ENCODE measurements around the gene SLC16A4. TPM values are rescaled to one million over a fixed set of nuclear protein-coding genes. Genes with fewer than 3 reads are reported as not detected.
A peak's percentile ranks its signal among the peaks of the same experiment; 100 is the strongest.
"Not testable (repeated sequence)": the region's sequence is repeated elsewhere in the genome, so short reads cannot be mapped to it uniquely, and the experiment has no call there.

SLC16A4 gene
- 7.2 TPM for total RNA-seq (ENCODE audit: unreplicated experiment)
- long read RNA-seq, partial matches to known transcripts, result 1 of 3 reads
- long read RNA-seq, other reads (novel, unspliced or antisense), result 0 of 3 reads

- Mint-ChIP-seq H3K27ac (ENCODE audit: unreplicated experiment) (peak within 1 kb of the TSS; percentile 70), H3K4me1 (ENCODE audit: unreplicated experiment) (peaks cover 11% of the 10 kb centered on the region), H3K27me3 (ENCODE audit: unreplicated experiment) (no peaks in the 10 kb centered on the region), H3K36me3 (ENCODE audit: low read depth, unreplicated experiment) (peaks cover 5% of the 10 kb centered on the region), H3K4me3 (ENCODE audit: unreplicated experiment) (peak within 1 kb of the TSS; percentile 7), H3K9me3 (ENCODE audit: unreplicated experiment) (no peaks in the 10 kb centered on the region)
- no peak for TF ChIP-seq CTCF (IDR thresholded peaks at IDR 0.05; ENCODE audit: unreplicated experiment)
- DNase-seq (ENCODE audit: low spot score), result peak; percentile 7
Measured at GRCh38 chr1:110390692-110391245, at the start of gene SLC16A4. Gene SLC16A4, minus strand, starts transcription at chr1:110391026. Its CDS starts 1,703 bp downstream, at chr1:110389323.

- not testable (repeated sequence) for H3K27me3 Mint-ChIP-seq (ENCODE audit: unreplicated experiment); H3K27ac Mint-ChIP-seq (ENCODE audit: unreplicated experiment); DNase-seq (ENCODE audit: low spot score); H3K9me3 Mint-ChIP-seq (ENCODE audit: unreplicated experiment); H3K4me3 Mint-ChIP-seq (ENCODE audit: unreplicated experiment); H3K36me3 Mint-ChIP-seq (ENCODE audit: low read depth, unreplicated experiment)
- peaks cover 15% of the 10 kb centered on the region for H3K4me1 Mint-ChIP-seq (ENCODE audit: unreplicated experiment)
Measured at GRCh38 chr1:110439873-110440272, 49.0 kb upstream of the SLC16A4 start.

GRCh38 chr1:110438893-110439292 is 48.1 kb upstream of the SLC16A4 start:
- Mint-ChIP-seq H3K36me3 (ENCODE audit: low read depth, unreplicated experiment) (peaks cover 8% of the 10 kb centered on the region), H3K9me3 (ENCODE audit: unreplicated experiment) (no peaks in the 10 kb centered on the region), H3K27ac (ENCODE audit: unreplicated experiment) (no peak overlapping the region), H3K27me3 (ENCODE audit: unreplicated experiment) (peaks cover 4% of the 10 kb centered on the region), H3K4me1 (ENCODE audit: unreplicated experiment) (peaks cover 11% of the 10 kb centered on the region), H3K4me3 (ENCODE audit: unreplicated experiment) (no peak overlapping the region)
- DNase-seq (ENCODE audit: low spot score), result no peak
- TF ChIP-seq CTCF (IDR thresholded peaks at IDR 0.05; ENCODE audit: unreplicated experiment), result no peak

GRCh38 chr1:110437645-110438299 is 46.9 kb upstream of the SLC16A4 start:
- not testable (repeated sequence) for H3K9me3 Mint-ChIP-seq (ENCODE audit: unreplicated experiment); H3K27me3 Mint-ChIP-seq (ENCODE audit: unreplicated experiment); DNase-seq (ENCODE audit: low spot score)

GRCh38 chr1:110436635-110437034 is 45.8 kb upstream of the SLC16A4 start:
- DNase-seq (ENCODE audit: low spot score), result no peak
- peaks cover 8% of the 10 kb centered on the region for H3K36me3 Mint-ChIP-seq (ENCODE audit: low read depth, unreplicated experiment)
- TF ChIP-seq CTCF (IDR thresholded peaks at IDR 0.05; ENCODE audit: unreplicated experiment), result no peak
- H3K27ac Mint-ChIP-seq (ENCODE audit: unreplicated experiment), result no peak overlapping the region
- no peak overlapping the region for H3K4me3 Mint-ChIP-seq (ENCODE audit: unreplicated experiment)
- H3K27me3 Mint-ChIP-seq (ENCODE audit: unreplicated experiment), result peaks cover 5% of the 10 kb centered on the region
- no peaks in the 10 kb centered on the region for H3K9me3 Mint-ChIP-seq (ENCODE audit: unreplicated experiment)
- H3K4me1 Mint-ChIP-seq (ENCODE audit: unreplicated experiment), result peaks cover 12% of the 10 kb centered on the region

More at GRCh38 chr1:110437645-110438299, 46.9 kb upstream of the SLC16A4 start:
- not testable (repeated sequence) for H3K27ac Mint-ChIP-seq (ENCODE audit: unreplicated experiment); H3K4me3 Mint-ChIP-seq (ENCODE audit: unreplicated experiment); H3K36me3 Mint-ChIP-seq (ENCODE audit: low read depth, unreplicated experiment)
- peaks cover 12% of the 10 kb centered on the region for H3K4me1 Mint-ChIP-seq (ENCODE audit: unreplicated experiment)

- peaks cover 8% of the 10 kb centered on the region for H3K36me3 Mint-ChIP-seq (ENCODE audit: low read depth, unreplicated experiment)
Measured at GRCh38 chr1:110434946-110435345, 44.1 kb upstream of the SLC16A4 start.

More at GRCh38 chr1:110434946-110435345, 44.1 kb upstream of the SLC16A4 start:
- peaks cover 14% of the 10 kb centered on the region for H3K4me1 Mint-ChIP-seq (ENCODE audit: unreplicated experiment)
- peaks cover 5% of the 10 kb centered on the region for H3K27me3 Mint-ChIP-seq (ENCODE audit: unreplicated experiment)
- no peak for TF ChIP-seq CTCF (IDR thresholded peaks at IDR 0.05; ENCODE audit: unreplicated experiment)
- H3K4me3 Mint-ChIP-seq (ENCODE audit: unreplicated experiment), result no peak overlapping the region
- no peak overlapping the region for H3K27ac Mint-ChIP-seq (ENCODE audit: unreplicated experiment)
- DNase-seq (ENCODE audit: low spot score), result no peak
- no peaks in the 10 kb centered on the region for H3K9me3 Mint-ChIP-seq (ENCODE audit: unreplicated experiment)

Data from endothelial cell (in vitro differentiated cells).